Gastrocnemius medialis (tissue), 4 donors: ENCODE measurements around the gene SLC17A2. TPM values are rescaled to one million over a fixed set of nuclear protein-coding genes. Genes with fewer than 3 reads are reported as not detected.

ENCODE experiments used
- ATAC-seq, 2 donors: fragments of 150-250 bp; one replicate each; pipeline ENCODE4 v1.9.1; 2016
- DNase-seq, 2 donors: peaks; one replicate each; pipeline ENCODE4 v3.0.0-alpha.2; 2019
- H3K27ac ChIP-seq, 4 donors: fragments of 200-600 bp; sonication (generic); 1 replicate in 1 of 4; 2 replicates in 3 of 4; pipeline ENCODE4 v1.5.1; 2016 to 2018; ENCODE audit warnings: mild to moderate bottlenecking in 2 of 4, moderate library complexity in 1 of 4
- H3K27me3 ChIP-seq, 3 donors: fragments of 200-600 bp; sonication (generic) in 2 of 3; 1 replicate in 1 of 3; 2 replicates in 2 of 3; pipeline versions ENCODE4 v1.5.1 to v1.6.0; 2016 to 2019; ENCODE audit warnings: mild to moderate bottlenecking in 1 of 3, moderate library complexity in 1 of 3
- H3K36me3 ChIP-seq, 2 donors: fragments of 200-600 bp; sonication (generic) in 1 of 2; one replicate each; pipeline ENCODE4 v1.5.1; 2017 to 2018
- H3K4me1 ChIP-seq, 2 donors: fragments of 200-600 bp; sonication (generic) in 1 of 2; one replicate each; pipeline ENCODE4 v1.5.1; 2016 to 2017; ENCODE audit warnings: mild to moderate bottlenecking in 2 of 2
- H3K4me3 ChIP-seq, 4 donors: fragments of 200-600 bp; sonication (generic) in 3 of 4; 1 replicate in 1 of 4; 2 replicates in 3 of 4; pipeline ENCODE4 v1.5.1; 2016 to 2019; ENCODE audit warnings: mild to moderate bottlenecking in 2 of 4
- H3K9me3 ChIP-seq, 3 donors: fragments of 200-600 bp; sonication (generic) in 2 of 3; 1 replicate in 1 of 3; 2 replicates in 2 of 3; pipeline ENCODE4 v1.5.1; 2016 to 2019
- POLR2A ChIP-seq, 2 donors: fragments of 450-650 bp; IDR thresholded peaks; one replicate each; pipeline ENCODE4 v1.6.1; 2017; ENCODE audit warnings: antibody characterized with exemption in 2 of 2, mild to moderate bottlenecking in 2 of 2, moderate library complexity in 2 of 2
- in situ Hi-C, 4 donors: fragments of 200-750 bp; cut with MboI; loops; one replicate each; pipeline versions ENCODE4 v1.15.0 to v1.8.0; 2017; ENCODE audit warnings: low sequenced_read_pairs in 4 of 4
- intact Hi-C: fragments of 100-400 bp; cut with DNase I; formaldehyde crosslinking; loops from one replicate; pipeline ENCODE4 v1.15.1; 2023; ENCODE audit warnings: low total_unique reads
- total RNA-seq, 4 donors: library from RNA; depleted of rRNA; stranded (reverse); fragments of >200 nt; gene quantifications; one replicate each; pipeline versions ENCODE4 v1.1.0 to v1.2.3, GENCODE V29; 2016
- TF ChIP-seq, protein P1 (sequence below), 5 experiments: fragments of 450-650 bp in 3 of 5; fragments of 200-600 bp in 2 of 5; sonication (generic) in 2 of 5; IDR thresholded peaks in 4 of 5; conservative IDR thresholded peaks in 1 of 5; 1 replicate in 4 of 5; 2 replicates in 1 of 5; pipeline ENCODE4 v1.5.1; 2016 to 2019; ENCODE audit warnings: antibody characterized with exemption in 5 of 5, mild to moderate bottlenecking in 3 of 5, moderate library complexity in 3 of 5

The SLC17A2 gene
- total RNA-seq, 4 donors from 2014 or later = 0.11 TPM; not detected in 3

DNA sequence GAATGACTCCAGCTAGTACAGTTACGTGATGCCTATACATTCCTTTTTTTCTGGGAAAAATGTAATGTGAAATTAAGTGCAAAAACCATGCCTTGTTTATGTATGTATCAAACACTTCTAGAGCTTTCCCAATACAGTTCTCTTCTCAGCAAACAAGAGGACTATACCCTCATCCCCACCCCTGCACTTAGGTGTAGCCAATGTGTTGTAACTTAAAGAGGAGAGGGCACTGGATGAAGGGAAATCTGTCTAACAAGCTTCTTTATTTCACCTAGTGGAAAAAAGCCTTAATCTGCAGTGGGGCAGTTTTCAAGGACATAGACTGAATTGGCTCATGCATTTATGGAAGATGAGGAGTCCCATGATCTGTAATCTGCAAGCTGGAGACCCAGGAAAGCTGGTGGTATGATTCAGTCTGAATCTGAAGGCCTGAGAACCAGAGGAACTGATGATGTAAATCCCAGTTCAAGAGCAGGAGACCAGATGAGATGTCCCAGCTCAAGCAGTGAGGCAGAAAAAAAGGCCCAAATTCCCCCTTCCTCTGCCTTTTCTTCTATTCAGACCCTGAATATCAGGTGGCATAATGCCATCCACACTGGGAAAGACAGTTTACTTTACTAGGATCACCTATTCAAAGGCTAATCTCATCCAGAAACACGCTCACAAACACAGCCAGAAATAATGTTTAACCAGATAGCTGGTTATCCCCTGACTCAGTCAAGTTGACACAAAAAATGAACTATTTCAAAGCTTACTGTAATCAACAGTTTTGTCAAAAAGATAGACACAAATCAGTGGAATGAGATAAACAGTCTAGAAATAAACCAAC, 30.7 kb downstream of the SLC17A2 start:
- intact Hi-C loops = no loop called here
- H3K27me3 ChIP-seq = no peaks in the 10 kb centered on the region
- no peaks in the 10 kb centered on the region for H3K36me3 ChIP-seq
- DNase-seq = no peak
- H3K9me3 ChIP-seq = no peaks in the 10 kb centered on the region
- in situ Hi-C loops = no loop called here
- ATAC-seq = no peak
- H3K4me3 ChIP-seq = no peak overlapping the region
- TF ChIP-seq, protein P1, sequence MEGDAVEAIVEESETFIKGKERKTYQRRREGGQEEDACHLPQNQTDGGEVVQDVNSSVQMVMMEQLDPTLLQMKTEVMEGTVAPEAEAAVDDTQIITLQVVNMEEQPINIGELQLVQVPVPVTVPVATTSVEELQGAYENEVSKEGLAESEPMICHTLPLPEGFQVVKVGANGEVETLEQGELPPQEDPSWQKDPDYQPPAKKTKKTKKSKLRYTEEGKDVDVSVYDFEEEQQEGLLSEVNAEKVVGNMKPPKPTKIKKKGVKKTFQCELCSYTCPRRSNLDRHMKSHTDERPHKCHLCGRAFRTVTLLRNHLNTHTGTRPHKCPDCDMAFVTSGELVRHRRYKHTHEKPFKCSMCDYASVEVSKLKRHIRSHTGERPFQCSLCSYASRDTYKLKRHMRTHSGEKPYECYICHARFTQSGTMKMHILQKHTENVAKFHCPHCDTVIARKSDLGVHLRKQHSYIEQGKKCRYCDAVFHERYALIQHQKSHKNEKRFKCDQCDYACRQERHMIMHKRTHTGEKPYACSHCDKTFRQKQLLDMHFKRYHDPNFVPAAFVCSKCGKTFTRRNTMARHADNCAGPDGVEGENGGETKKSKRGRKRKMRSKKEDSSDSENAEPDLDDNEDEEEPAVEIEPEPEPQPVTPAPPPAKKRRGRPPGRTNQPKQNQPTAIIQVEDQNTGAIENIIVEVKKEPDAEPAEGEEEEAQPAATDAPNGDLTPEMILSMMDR (IDR thresholded peaks at IDR 0.05 in 4 of 5, conservative IDR thresholded peaks at IDR 0.05 in 1 of 5) = no peak
- TF ChIP-seq POLR2A (IDR thresholded peaks at IDR 0.05) = no peak
- no peaks in the 10 kb centered on the region for H3K4me1 ChIP-seq
- H3K27ac ChIP-seq = no peak overlapping the region

DNA sequence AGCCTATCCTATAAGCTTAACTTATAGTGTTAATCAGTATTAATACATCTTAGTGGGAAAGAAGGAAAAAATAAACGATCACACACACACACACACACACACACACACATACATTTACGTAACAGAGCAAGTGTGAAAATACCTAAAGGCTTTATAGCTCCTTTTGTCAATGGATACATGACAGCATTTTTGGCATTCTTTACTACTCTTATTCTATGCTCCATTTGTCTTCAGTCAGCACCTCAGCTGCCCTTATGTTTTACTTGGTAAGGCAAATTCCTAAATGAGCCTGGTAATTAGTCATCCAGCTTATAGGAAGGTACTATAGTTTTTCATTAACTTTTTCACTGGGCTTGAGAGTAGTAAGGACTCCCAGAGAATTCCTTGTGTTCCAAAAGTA, 31.4 kb downstream of the SLC17A2 start:
- intact Hi-C loops = no loop called here
- TF ChIP-seq, protein P1 (IDR thresholded peaks at IDR 0.05 in 4 of 5, conservative IDR thresholded peaks at IDR 0.05 in 1 of 5) = no peak
- TF ChIP-seq POLR2A (IDR thresholded peaks at IDR 0.05) = no peak
- no peaks in the 10 kb centered on the region for H3K27me3 ChIP-seq

DNA sequence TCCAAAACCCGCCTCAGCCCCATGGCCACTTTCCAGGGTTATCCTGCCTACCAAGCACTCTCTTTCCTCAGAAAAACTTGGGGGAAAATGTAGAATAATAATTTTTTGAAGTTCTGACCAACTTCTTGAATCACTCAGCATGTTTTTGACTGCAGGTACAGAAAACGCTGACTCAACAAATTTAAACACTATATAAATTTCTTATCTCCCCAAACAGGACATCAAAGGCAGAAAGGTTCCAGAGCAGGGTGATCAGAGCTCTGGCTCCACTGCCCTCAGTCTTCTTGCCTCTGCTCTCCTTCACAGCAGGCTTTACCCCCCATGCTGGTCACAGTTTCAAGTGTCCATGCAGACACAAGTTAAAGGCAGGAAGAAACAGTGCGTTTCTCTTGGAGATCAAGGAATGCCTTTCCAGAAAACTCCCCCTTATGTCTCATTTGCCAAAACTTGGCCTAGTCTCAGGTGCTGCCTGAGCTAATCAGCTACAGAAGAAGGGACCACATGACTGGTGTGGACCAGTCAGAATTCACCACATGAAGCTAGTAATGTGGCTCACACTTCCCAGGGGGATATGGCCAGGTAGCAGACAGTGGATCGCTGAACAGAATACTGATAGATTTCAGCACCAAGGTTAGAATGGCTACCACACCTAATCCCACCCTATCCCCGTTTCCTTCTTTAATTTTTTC, 32.1 kb downstream of the SLC17A2 start:
- no peak overlapping the region for H3K4me3 ChIP-seq
- H3K27ac ChIP-seq = no peak overlapping the region
- intact Hi-C loops = no loop called here
- TF ChIP-seq POLR2A (IDR thresholded peaks at IDR 0.05) = no peak
- TF ChIP-seq, protein P1 (IDR thresholded peaks at IDR 0.05 in 4 of 5, conservative IDR thresholded peaks at IDR 0.05 in 1 of 5) = no peak
- DNase-seq (no peak), ATAC-seq (no peak)
- no peaks in the 10 kb centered on the region for H3K27me3 ChIP-seq
- H3K4me1 ChIP-seq = no peaks in the 10 kb centered on the region
- H3K36me3 ChIP-seq = no peaks in the 10 kb centered on the region
- in situ Hi-C loops = no loop called here
- H3K9me3 ChIP-seq = no peaks in the 10 kb centered on the region

More for the DNA sequence above, 31.4 kb downstream of the SLC17A2 start:
- Histone ChIP-seq H3K36me3 (no peaks in the 10 kb centered on the region), H3K27ac (no peak overlapping the region), H3K9me3 (no peaks in the 10 kb centered on the region), H3K4me1 (no peaks in the 10 kb centered on the region), H3K4me3 (no peak overlapping the region)
- in situ Hi-C loops = no loop called here
- ATAC-seq (no peak), DNase-seq (no peak)

DNA sequence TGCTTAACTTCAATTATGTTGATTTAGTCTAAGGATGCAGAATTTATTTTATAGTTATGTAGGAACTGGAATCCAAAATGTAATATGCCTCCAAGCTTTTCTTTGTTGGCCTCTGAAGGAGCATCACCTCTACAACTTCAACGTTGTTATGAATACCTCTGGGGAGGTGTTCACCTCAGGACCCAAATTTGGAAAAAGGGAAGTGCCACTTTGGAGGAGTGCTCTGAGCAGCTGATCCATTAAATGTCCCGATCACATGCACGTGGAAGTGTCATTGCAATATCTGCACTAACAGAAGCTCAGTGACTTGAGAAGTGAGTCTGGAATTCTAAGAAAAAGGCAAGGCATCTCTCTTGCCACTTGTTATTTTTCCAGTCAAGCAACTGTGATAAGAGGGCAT, 34.2 kb downstream of the SLC17A2 start:
- TF ChIP-seq, protein P1 (IDR thresholded peaks at IDR 0.05 in 4 of 5, conservative IDR thresholded peaks at IDR 0.05 in 1 of 5) = no peak
- TF ChIP-seq POLR2A (IDR thresholded peaks at IDR 0.05) = no peak
- Histone ChIP-seq H3K27ac (no peak overlapping the region), H3K4me1 (no peaks in the 10 kb centered on the region), H3K27me3 (no peaks in the 10 kb centered on the region), H3K36me3 (no peaks in the 10 kb centered on the region), H3K9me3 (no peaks in the 10 kb centered on the region), H3K4me3 (no peak overlapping the region)
- ATAC-seq (no peak), DNase-seq (no peak)
- intact Hi-C loops = no loop called here
- in situ Hi-C loops = no loop called here
